Smooth muscle cell (in vitro differentiated cells): ENCODE data around the gene EPHB3. TPM values are rescaled to one million over a fixed set of nuclear protein-coding genes. Genes with fewer than 3 reads are reported as not detected.

Experiments used
- DNase-seq: peaks from one replicate; lab custom pipeline; 2025; ENCODE audit not compliant: unreplicated experiment; lab: John Stamatoyannopoulos, UW
- H2AFZ ChIP-seq: fragments of 200-600 bp; sonication (generic); 2 replicates; pipeline ENCODE4 v1.6.0; 2016; ENCODE audit warnings: antibody characterized with exemption, low read depth, mild to moderate bottlenecking
- H3F3A ChIP-seq: fragments of 200-600 bp; sonication (generic); 2 replicates; pipeline ENCODE4 v1.6.0; 2017; ENCODE audit warnings: antibody characterized with exemption, low read depth
- H3K27ac ChIP-seq: fragments of 200-600 bp; sonication (generic); 2 replicates; pipeline ENCODE4 v1.5.1; 2016; ENCODE audit warnings: low read depth, mild to moderate bottlenecking
- H3K27me3 ChIP-seq: fragments of 200-600 bp; sonication (generic); 2 replicates; pipeline ENCODE4 v1.6.1; 2016; ENCODE audit warnings: low read depth, mild to moderate bottlenecking
- H3K36me3 ChIP-seq: fragments of 200-600 bp; sonication (generic); 2 replicates; pipeline ENCODE4 v1.5.1; 2016; ENCODE audit warnings: low read depth
- H3K4me1 ChIP-seq: fragments of 200-600 bp; sonication (generic); 2 replicates; pipeline ENCODE4 v1.5.1; 2016; ENCODE audit warnings: low read depth
- H3K4me2 ChIP-seq: fragments of 200-600 bp; sonication (generic); 2 replicates; pipeline ENCODE4 v1.6.0; 2016; ENCODE audit warnings: mild to moderate bottlenecking
- H3K4me3 ChIP-seq: fragments of 200-600 bp; sonication (generic); 2 replicates; pipeline ENCODE4 v1.5.1; 2016; ENCODE audit warnings: mild to moderate bottlenecking
- H3K79me2 ChIP-seq: fragments of 200-600 bp; sonication (generic); 2 replicates; pipeline ENCODE4 v1.6.0; 2016; ENCODE audit warnings: low read depth, mild to moderate bottlenecking
- H3K9ac ChIP-seq: fragments of 200-600 bp; sonication (generic); 2 replicates; pipeline ENCODE4 v1.6.0; 2016; ENCODE audit warnings: low read depth
- H3K9me3 ChIP-seq: fragments of 200-600 bp; sonication (generic); replicated peaks from 2 replicates; pipeline ENCODE4 v1.5.1; 2016; ENCODE audit warnings: low read depth
- H4K20me1 ChIP-seq: fragments of 200-600 bp; sonication (generic); 2 replicates; pipeline ENCODE4 v1.6.0; 2016; ENCODE audit warnings: low read depth
- CTCF ChIP-seq: fragments of 200-600 bp; sonication (generic); IDR thresholded peaks from 2 replicates; pipeline ENCODE4 v1.5.1; 2017; ENCODE audit warnings: borderline replicate concordance, mild to moderate bottlenecking, antibody characterized with exemption; ENCODE audit not compliant: insufficient read depth, poor library complexity, severe bottlenecking
- WGBS: methylation state at CpG from one replicate; pipeline ENCODE4 v1.1.7; 2016; ENCODE audit warnings: low lambda C conversion rate; 5-methylcytosine and 5-hydroxymethylcytosine counted together
- polyA plus RNA-seq: library from polyadenylated mRNA; unstranded; fragments of >200 nt; fragmentation: Nextera tagmentation; extraction: Ambion mirVana; gene quantifications from 2 replicates; pipeline ENCODE4 v1.2.1, GENCODE V29; 2016
- total RNA-seq: library from RNA; depleted of rRNA; stranded (reverse); fragments of >200 nt; gene quantifications from 2 replicates; pipeline ENCODE4 v1.2.3, GENCODE V29; 2014

Gene EPHB3
- total and polyA plus RNA-seq, 2 experiments from 2014 or later: 11.1 to 23.1 TPM

- Histone ChIP-seq H3K27me3 (no peaks in the 10 kb centered on the region), H3K4me3 (no peak overlapping the region), H3K36me3 (no peaks in the 10 kb centered on the region), H3K79me2 (peaks cover 50% of the 10 kb centered on the region), H3K27ac (no peak overlapping the region), H3K9ac (no peak overlapping the region), H2AFZ (no peak overlapping the region), H3K4me1 (peaks cover 31% of the 10 kb centered on the region), H3K4me2 (no peak overlapping the region), H3F3A (peaks cover 9% of the 10 kb centered on the region), H4K20me1 (peaks cover 34% of the 10 kb centered on the region), H3K9me3 (no peaks in the 10 kb centered on the region)
- DNase-seq: no peak
- WGBS: 92% methylated on average over 12 of the region's 12 CpGs
- no peak for TF ChIP-seq CTCF
These were observed 10.3 kb downstream of the EPHB3 start for GRCh38 chr3:184571750-184572377.

- H3F3A ChIP-seq: peaks cover 4% of the 10 kb centered on the region
These were observed 11.2 kb downstream of the EPHB3 start for GRCh38 chr3:184572633-184573270.

GRCh38 chr3:184574515-184575417 is 13.2 kb downstream of the EPHB3 start:
- H4K20me1 ChIP-seq: peaks cover 25% of the 10 kb centered on the region
- no peak overlapping the region for H3K9ac ChIP-seq
- H3K27ac ChIP-seq: no peak overlapping the region
- no peaks in the 10 kb centered on the region for H3F3A ChIP-seq
- no peak for TF ChIP-seq CTCF
- H3K79me2 ChIP-seq: peaks cover 36% of the 10 kb centered on the region
- no peaks in the 10 kb centered on the region for H3K27me3 ChIP-seq
- no peak for DNase-seq
- H3K4me3 ChIP-seq: no peak overlapping the region
- H3K4me1 ChIP-seq: peaks cover 19% of the 10 kb centered on the region
- peak overlapping the region; percentile 59 for H3K4me2 ChIP-seq
- WGBS: 33% methylated on average over 15 of the region's 15 CpGs
- H3K9me3 ChIP-seq: no peaks in the 10 kb centered on the region
- H3K36me3 ChIP-seq: no peaks in the 10 kb centered on the region
- H2AFZ ChIP-seq: no peak overlapping the region

More at GRCh38 chr3:184572633-184573270, 11.2 kb downstream of the EPHB3 start:
- Histone ChIP-seq H3K9me3 (no peaks in the 10 kb centered on the region), H4K20me1 (peaks cover 27% of the 10 kb centered on the region), H3K4me1 (peaks cover 28% of the 10 kb centered on the region), H3K27me3 (no peaks in the 10 kb centered on the region), H3K36me3 (no peaks in the 10 kb centered on the region), H3K4me2 (no peak overlapping the region), H3K79me2 (peaks cover 41% of the 10 kb centered on the region), H3K9ac (no peak overlapping the region), H3K27ac (no peak overlapping the region), H3K4me3 (no peak overlapping the region), H2AFZ (no peak overlapping the region)
- 96% methylated on average over 33 of the region's 33 CpGs for WGBS
- DNase-seq: no peak
- no peak for TF ChIP-seq CTCF
